Neutrophil (primary cell): ENCODE results near the gene FEV.

Experiments used
- H3K27ac ChIP-seq: fragments of 200-600 bp; sonication (generic); 2 replicates; pipeline ENCODE4 v1.5.1; 2016; ENCODE audit warnings: mild to moderate bottlenecking, moderate library complexity
- H3K27me3 ChIP-seq: fragments of 200-600 bp; sonication (generic); 2 replicates; pipeline ENCODE4 v1.6.0; 2016; ENCODE audit warnings: mild to moderate bottlenecking
- H3K36me3 ChIP-seq: fragments of 200-600 bp; sonication (generic); 2 replicates; pipeline ENCODE4 v1.5.1; 2017
- H3K4me1 ChIP-seq, 2 experiments: fragments of 200-600 bp in 1 of 2; sonication (generic) in 1 of 2; 1 replicate in 1 of 2; 2 replicates in 1 of 2; pipeline versions ENCODE4 v1.5.1 to v1.6.1; 2013 to 2016; ENCODE audit warnings: low read depth in 1 of 2, low read length in 1 of 2, mild to moderate bottlenecking in 1 of 2, moderate library complexity in 1 of 2; ENCODE audit not compliant: control insufficient read depth in 1 of 2, insufficient read depth in 1 of 2
- H3K4me3 ChIP-seq, 2 experiments: fragments of 200-600 bp in 1 of 2; sonication (generic) in 1 of 2; 1 replicate in 1 of 2; 2 replicates in 1 of 2; pipeline ENCODE4 v1.5.1; 2013 to 2016; ENCODE audit warnings: low read depth in 1 of 2, low read length in 1 of 2, mild to moderate bottlenecking in 1 of 2, moderate library complexity in 1 of 2
- H3K9me3 ChIP-seq: fragments of 200-600 bp; sonication (generic); 2 replicates; pipeline ENCODE4 v1.5.1; 2016
- CTCF ChIP-seq: fragments of 200-600 bp; sonication (generic); IDR thresholded peaks from 2 replicates; pipeline ENCODE4 v1.5.1; 2016; ENCODE audit warnings: antibody characterized with exemption

FEV gene

GRCh38 chr2:218985021-218985324 lies at the start of gene FEV:
TSS of gene FEV (minus strand) at chr2:218985184. CDS start at chr2:218985075, 109 bp downstream.
- Histone ChIP-seq H3K27me3 (peaks cover 100% of the 10 kb centered on the region), H3K27ac (no peak within 1 kb of the TSS), H3K4me3 (no peak within 1 kb of the TSS), H3K9me3 (no peaks in the 10 kb centered on the region), H3K36me3 (no peaks in the 10 kb centered on the region), H3K4me1 (peaks cover 0 to 4% of the 10 kb centered on the region in 2 experiments)
- TF ChIP-seq CTCF: no peak

GRCh38 chr2:219032051-219032745 lies 47.2 kb upstream of the FEV start:
- Histone ChIP-seq H3K4me1 (no peaks in the 10 kb centered on the region), H3K4me3 (no peak overlapping the region), H3K27ac (no peak overlapping the region), H3K36me3 (no peaks in the 10 kb centered on the region), H3K9me3 (no peaks in the 10 kb centered on the region), H3K27me3 (peaks cover 86% of the 10 kb centered on the region)
- TF ChIP-seq CTCF: no peak

- TF ChIP-seq CTCF: no peak
- Histone ChIP-seq H3K4me3 (no peak overlapping the region), H3K27ac (no peak overlapping the region), H3K27me3 (peaks cover 76% of the 10 kb centered on the region), H3K9me3 (no peaks in the 10 kb centered on the region), H3K4me1 (no peaks in the 10 kb centered on the region), H3K36me3 (no peaks in the 10 kb centered on the region)
Observed at GRCh38 chr2:219031005-219031738, 46.2 kb upstream of the FEV start.

GRCh38 chr2:219030177-219030940 lies 45.4 kb upstream of the FEV start:
- H3K27me3 ChIP-seq: peaks cover 68% of the 10 kb centered on the region

GRCh38 chr2:219029829-219030165 lies 44.8 kb upstream of the FEV start:
- no peaks in the 10 kb centered on the region for H3K4me1 ChIP-seq
- TF ChIP-seq CTCF: no peak
- H3K27me3 ChIP-seq: peaks cover 62% of the 10 kb centered on the region

More at GRCh38 chr2:219030177-219030940, 45.4 kb upstream of the FEV start:
- TF ChIP-seq CTCF: no peak
- no peak overlapping the region for H3K27ac ChIP-seq
- H3K4me3 ChIP-seq: no peak overlapping the region
- no peaks in the 10 kb centered on the region for H3K4me1 ChIP-seq
- no peaks in the 10 kb centered on the region for H3K9me3 ChIP-seq
- H3K36me3 ChIP-seq: no peaks in the 10 kb centered on the region

More at GRCh38 chr2:219029829-219030165, 44.8 kb upstream of the FEV start:
- Histone ChIP-seq H3K4me3 (no peak overlapping the region), H3K9me3 (no peaks in the 10 kb centered on the region), H3K36me3 (no peaks in the 10 kb centered on the region), H3K27ac (no peak overlapping the region)
